HEK293T (cell line): ENCODE results near the gene MED23.

Experiments
- ARNT ChIP-seq: fragments of 450-650 bp; IDR thresholded peaks from 2 replicates; pipeline ENCODE4 v1.6.1; 2017; ENCODE audit warnings: mild to moderate bottlenecking
- BHLHE40 ChIP-seq: fragments of 450-650 bp; IDR thresholded peaks from 2 replicates; pipeline ENCODE4 v1.6.1; 2016; ENCODE audit warnings: mild to moderate bottlenecking, moderate library complexity, borderline replicate concordance
- CTBP1 ChIP-seq: fragments of 450-650 bp; IDR thresholded peaks from 2 replicates; pipeline ENCODE4 v1.6.1; 2016; ENCODE audit warnings: borderline replicate concordance
- ELF4 ChIP-seq: fragments of 450-650 bp; IDR thresholded peaks from 2 replicates; pipeline ENCODE4 v1.6.1; 2017; ENCODE audit warnings: antibody characterized with exemption
- FOXA1 ChIP-seq: fragments of 450-650 bp; IDR thresholded peaks from 2 replicates; pipeline ENCODE4 v1.6.1; 2016; ENCODE audit warnings: mild to moderate bottlenecking
- FOXK2 ChIP-seq: fragments of 450-650 bp; IDR thresholded peaks from 2 replicates; pipeline ENCODE4 v1.6.1; 2016; ENCODE audit warnings: mild to moderate bottlenecking
- FOXM1 ChIP-seq: fragments of 450-650 bp; IDR thresholded peaks from 2 replicates; pipeline ENCODE4 v1.6.1; 2017; ENCODE audit warnings: mild to moderate bottlenecking, borderline replicate concordance
- HDGF ChIP-seq: fragments of 450-650 bp; IDR thresholded peaks from 2 replicates; pipeline ENCODE4 v1.6.1; 2017; ENCODE audit warnings: antibody characterized with exemption, borderline replicate concordance
- LEF1 ChIP-seq: fragments of 450-650 bp; IDR thresholded peaks from 2 replicates; pipeline ENCODE4 v1.6.1; 2017; ENCODE audit warnings: mild to moderate bottlenecking, borderline replicate concordance
- SP1 ChIP-seq: fragments of 450-650 bp; IDR thresholded peaks from 2 replicates; pipeline ENCODE4 v1.6.1; 2017

- TF ChIP-seq ARNT (no peak), LEF1 (no peak), FOXM1 (no peak), FOXA1 (no peak), CTBP1 (no peak), SP1 (no peak), ELF4 (no peak), FOXK2 (no peak), HDGF (no peak), BHLHE40 (no peak)
Observed at GRCh38 chr6:131657630-131658111, 29.6 kb upstream of the MED23 start.
